T-helper 2 cell treated with Interferon-gamma antibody and Interleukin-4, amounts not matched to agents 5 μg/mL and 100 μg/mL, for 36 hours (primary cell): Measurements from ENCODE around the gene PHRF1.

Source experiments
- DNase-seq: peaks from one replicate; pipeline ENCODE4 v3.0.0; 2021; ENCODE audit warnings: low spot score
- H3K27ac Mint-ChIP-seq: one replicate; pipeline ENCODE4 v1.8.0; 2021; ENCODE audit warnings: mild to moderate bottlenecking, mixed read lengths
- H3K27me3 Mint-ChIP-seq: one replicate; pipeline ENCODE4 v1.8.0; 2021; ENCODE audit warnings: low read depth, mixed read lengths
- H3K36me3 Mint-ChIP-seq: one replicate; pipeline ENCODE4 v1.8.0; 2021; ENCODE audit warnings: low read depth, mixed read lengths
- H3K4me1 Mint-ChIP-seq: one replicate; pipeline ENCODE4 v1.8.0; 2021; ENCODE audit warnings: low read depth, mixed read lengths
- H3K4me3 Mint-ChIP-seq: one replicate; pipeline ENCODE4 v1.8.0; 2022; ENCODE audit warnings: mild to moderate bottlenecking, moderate library complexity, mixed read lengths
- H3K9me3 Mint-ChIP-seq: one replicate; pipeline ENCODE4 v1.8.0; 2021; ENCODE audit warnings: mixed read lengths

The PHRF1 gene

GRCh38 chr11:559712-560304 is 16.5 kb upstream of the PHRF1 start:
- no peak for DNase-seq
- Mint-ChIP-seq H3K36me3 (peaks cover 13% of the 10 kb centered on the region), H3K27me3 (peaks cover 14% of the 10 kb centered on the region), H3K9me3 (no peaks in the 10 kb centered on the region), H3K4me3 (peak overlapping the region; percentile 63), H3K4me1 (peaks cover 9% of the 10 kb centered on the region), H3K27ac (peak overlapping the region; percentile 36)

- H3K27me3 Mint-ChIP-seq = peaks cover 14% of the 10 kb centered on the region
- peak; percentile 92 for DNase-seq
- peak within 1 kb of the TSS; percentile 95 for H3K4me3 Mint-ChIP-seq
- H3K27ac Mint-ChIP-seq = peak within 1 kb of the TSS; percentile 49
- peaks cover 9% of the 10 kb centered on the region for H3K4me1 Mint-ChIP-seq
- peaks cover 13% of the 10 kb centered on the region for H3K36me3 Mint-ChIP-seq
- no peaks in the 10 kb centered on the region for H3K9me3 Mint-ChIP-seq
These were observed 15.7 kb upstream of the PHRF1 start, which contains the start of the genes LMNTD2 and RASSF7 for GRCh38 chr11:560305-561147. Gene LMNTD2 (minus strand): TSS chr11:560738. CDS start chr11:560716, 22 bp downstream. Gene RASSF7 (plus strand): TSS chr11:560970. CDS start chr11:561769, 799 bp downstream.

- H3K4me1 Mint-ChIP-seq = peaks cover 9% of the 10 kb centered on the region
- DNase-seq = no peak
- H3K27ac Mint-ChIP-seq = peak overlapping the region; percentile 49
These were observed 14.9 kb upstream of the PHRF1 start for GRCh38 chr11:561148-562003.

GRCh38 chr11:562046-562645 is 14.1 kb upstream of the PHRF1 start:
- Mint-ChIP-seq H3K9me3 (no peaks in the 10 kb centered on the region), H3K27ac (no peak overlapping the region), H3K4me3 (peak overlapping the region; percentile 95), H3K27me3 (peaks cover 8% of the 10 kb centered on the region), H3K36me3 (peaks cover 13% of the 10 kb centered on the region), H3K4me1 (peaks cover 12% of the 10 kb centered on the region)
- no peak for DNase-seq

More at GRCh38 chr11:561148-562003, 14.9 kb upstream of the PHRF1 start:
- Mint-ChIP-seq H3K9me3 (no peaks in the 10 kb centered on the region), H3K36me3 (peaks cover 13% of the 10 kb centered on the region), H3K27me3 (peaks cover 12% of the 10 kb centered on the region), H3K4me3 (peak overlapping the region; percentile 95)

GRCh38 chr11:563066-563811 is 13.0 kb upstream of the PHRF1 start:
- peaks cover 17% of the 10 kb centered on the region for H3K36me3 Mint-ChIP-seq
- peaks cover 13% of the 10 kb centered on the region for H3K4me1 Mint-ChIP-seq
- H3K27ac Mint-ChIP-seq = no peak overlapping the region
- no peak for DNase-seq
- H3K4me3 Mint-ChIP-seq = no peak overlapping the region
- peaks cover under 1% of the 10 kb centered on the region for H3K27me3 Mint-ChIP-seq
- H3K9me3 Mint-ChIP-seq = no peaks in the 10 kb centered on the region

GRCh38 chr11:563812-564578 is 12.3 kb upstream of the PHRF1 start:
- DNase-seq = no peak
- H3K36me3 Mint-ChIP-seq = peaks cover 17% of the 10 kb centered on the region
- no peak overlapping the region for H3K27ac Mint-ChIP-seq
- no peak overlapping the region for H3K4me3 Mint-ChIP-seq
- peaks cover 13% of the 10 kb centered on the region for H3K4me1 Mint-ChIP-seq
- H3K27me3 Mint-ChIP-seq = no peaks in the 10 kb centered on the region
- no peaks in the 10 kb centered on the region for H3K9me3 Mint-ChIP-seq

GRCh38 chr11:565921-566509 is 10.3 kb upstream of the PHRF1 start:
- Mint-ChIP-seq H3K9me3 (no peaks in the 10 kb centered on the region), H3K27ac (no peak overlapping the region), H3K27me3 (no peaks in the 10 kb centered on the region), H3K4me1 (peaks cover 9% of the 10 kb centered on the region), H3K4me3 (no peak overlapping the region), H3K36me3 (peaks cover 17% of the 10 kb centered on the region)
- DNase-seq = no peak

- no peaks in the 10 kb centered on the region for H3K9me3 Mint-ChIP-seq
- peaks cover 5% of the 10 kb centered on the region for H3K4me1 Mint-ChIP-seq
- H3K4me3 Mint-ChIP-seq = peak overlapping the region; percentile 89
- H3K27ac Mint-ChIP-seq = peak overlapping the region; percentile 71
- no peak for DNase-seq
- H3K27me3 Mint-ChIP-seq = no peaks in the 10 kb centered on the region
- H3K36me3 Mint-ChIP-seq = peaks cover 13% of the 10 kb centered on the region
These were observed 9.2 kb upstream of the PHRF1 start for GRCh38 chr11:567011-567628.

- DNase-seq = no peak
- H3K27me3 Mint-ChIP-seq = no peaks in the 10 kb centered on the region
- H3K27ac Mint-ChIP-seq = peak overlapping the region; percentile 71
- H3K36me3 Mint-ChIP-seq = peaks cover 13% of the 10 kb centered on the region
- H3K4me3 Mint-ChIP-seq = peak overlapping the region; percentile 89
- no peaks in the 10 kb centered on the region for H3K9me3 Mint-ChIP-seq
- H3K4me1 Mint-ChIP-seq = peaks cover 5% of the 10 kb centered on the region
These were observed 8.5 kb upstream of the PHRF1 start for GRCh38 chr11:567629-568292.

- H3K27ac Mint-ChIP-seq = peak overlapping the region; percentile 68
- peak; percentile 97 for DNase-seq
- H3K4me3 Mint-ChIP-seq = peak overlapping the region; percentile 78
- H3K9me3 Mint-ChIP-seq = no peaks in the 10 kb centered on the region
- H3K27me3 Mint-ChIP-seq = no peaks in the 10 kb centered on the region
- H3K4me1 Mint-ChIP-seq = peaks cover 5% of the 10 kb centered on the region
- H3K36me3 Mint-ChIP-seq = peaks cover 11% of the 10 kb centered on the region
These were observed 7.7 kb upstream of the PHRF1 start for GRCh38 chr11:568306-569157.
